Measurements from ENCODE around the gene FFAR1. TPM values are rescaled to one million over a fixed set of nuclear protein-coding genes. Genes with fewer than 3 reads are reported as not detected.
"Not testable (repeated sequence)": the region's sequence is repeated elsewhere in the genome, so short reads cannot be mapped to it uniquely, and the experiment has no call there.

Gene FFAR1
- total and polyA plus RNA-seq, 5 donors from 2014 or later = not detected

- H3K4me3 Mint-ChIP-seq; H3K9me3 ChIP-seq (ENCODE audit: control insufficient read depth in 2 of 2, low read length in 2 of 2); H3K36me3 Mint-ChIP-seq; H3K4me1 ChIP-seq (ENCODE audit: control insufficient read depth, insufficient read depth, low read length, poor library complexity, severe bottlenecking); H3K4me3 ChIP-seq (ENCODE audit: low read depth, low read length); H3K27ac ChIP-seq (ENCODE audit: insufficient read depth, low read length, poor library complexity, severe bottlenecking); H3K4me1 Mint-ChIP-seq; H3K9me3 Mint-ChIP-seq; H3K27ac Mint-ChIP-seq; H3K27me3 ChIP-seq (ENCODE audit: control insufficient read depth, insufficient read depth, low read length); H3K36me3 ChIP-seq (ENCODE audit: control insufficient read depth, insufficient read depth, low read length); ATAC-seq (ENCODE audit: low read depth in 2 of 2); DNase-seq: not testable (repeated sequence)
- H3K27me3 Mint-ChIP-seq = peaks cover 27% of the 10 kb centered on the region
These were observed 11.1 kb downstream of the FFAR1 start for GRCh38 chr19:35358834-35359233.

- not testable (repeated sequence) for H3K36me3 ChIP-seq (ENCODE audit: control insufficient read depth, insufficient read depth, low read length); H3K4me3 Mint-ChIP-seq; H3K4me1 ChIP-seq (ENCODE audit: control insufficient read depth, insufficient read depth, low read length, poor library complexity, severe bottlenecking); H3K4me1 Mint-ChIP-seq; ATAC-seq (ENCODE audit: low read depth in 2 of 2); H3K9me3 ChIP-seq (ENCODE audit: control insufficient read depth in 2 of 2, low read length in 2 of 2); DNase-seq; H3K36me3 Mint-ChIP-seq; H3K4me3 ChIP-seq (ENCODE audit: low read depth, low read length); H3K27me3 ChIP-seq (ENCODE audit: control insufficient read depth, insufficient read depth, low read length); H3K9me3 Mint-ChIP-seq; H3K27ac ChIP-seq (ENCODE audit: insufficient read depth, low read length, poor library complexity, severe bottlenecking); H3K27ac Mint-ChIP-seq
- peaks cover 26% of the 10 kb centered on the region for H3K27me3 Mint-ChIP-seq
These were observed 11.7 kb downstream of the FFAR1 start for GRCh38 chr19:35359395-35359794.

GRCh38 chr19:35360081-35360480 lies 12.4 kb downstream of the FFAR1 start:
- peak in 1 of 2 donors; percentile 28 for ATAC-seq (ENCODE audit: low read depth in 2 of 2)
- not testable (repeated sequence) for H3K36me3 Mint-ChIP-seq; H3K4me1 ChIP-seq (ENCODE audit: control insufficient read depth, insufficient read depth, low read length, poor library complexity, severe bottlenecking); H3K36me3 ChIP-seq (ENCODE audit: control insufficient read depth, insufficient read depth, low read length); H3K27ac ChIP-seq (ENCODE audit: insufficient read depth, low read length, poor library complexity, severe bottlenecking); H3K9me3 ChIP-seq (ENCODE audit: control insufficient read depth in 2 of 2, low read length in 2 of 2); DNase-seq; H3K27me3 ChIP-seq (ENCODE audit: control insufficient read depth, insufficient read depth, low read length); H3K4me3 Mint-ChIP-seq; H3K9me3 Mint-ChIP-seq; H3K4me3 ChIP-seq (ENCODE audit: low read depth, low read length); H3K27ac Mint-ChIP-seq; H3K4me1 Mint-ChIP-seq
- peaks cover 33% of the 10 kb centered on the region for H3K27me3 Mint-ChIP-seq

- Mint-ChIP-seq H3K9me3 (peaks cover 0 to 2% (median 0%) of the 10 kb centered on the region in 7 donors), H3K27ac (no peak overlapping the region), H3K27me3 (peaks cover 32% of the 10 kb centered on the region), H3K4me1 (peaks cover 0 to 5% (median 4%) of the 10 kb centered on the region in 4 donors), H3K36me3 (no peaks in the 10 kb centered on the region), H3K4me3 (peak overlapping the region in 1 of 4 donors; percentile 61)
- no peaks in the 10 kb centered on the region for H3K27me3 ChIP-seq (ENCODE audit: control insufficient read depth, insufficient read depth, low read length)
- H3K9me3 ChIP-seq (ENCODE audit: control insufficient read depth in 2 of 2, low read length in 2 of 2) = no peaks in the 10 kb centered on the region
- no peak overlapping the region for H3K4me3 ChIP-seq (ENCODE audit: low read depth, low read length)
- no peak overlapping the region for H3K27ac ChIP-seq (ENCODE audit: insufficient read depth, low read length, poor library complexity, severe bottlenecking)
- H3K36me3 ChIP-seq (ENCODE audit: control insufficient read depth, insufficient read depth, low read length) = no peaks in the 10 kb centered on the region
- no peaks in the 10 kb centered on the region for H3K4me1 ChIP-seq (ENCODE audit: control insufficient read depth, insufficient read depth, low read length, poor library complexity, severe bottlenecking)
- DNase-seq = no peak
- no peak for ATAC-seq (ENCODE audit: low read depth in 2 of 2)
These were observed 13.2 kb downstream of the FFAR1 start for GRCh38 chr19:35360880-35361420.

GRCh38 chr19:35362261-35363000 lies 14.7 kb downstream of the FFAR1 start:
- Histone ChIP-seq H3K36me3 (ENCODE audit: control insufficient read depth, insufficient read depth, low read length) (no peaks in the 10 kb centered on the region), H3K4me3 (ENCODE audit: low read depth, low read length) (no peak overlapping the region), H3K27ac (ENCODE audit: insufficient read depth, low read length, poor library complexity, severe bottlenecking) (no peak overlapping the region), H3K27me3 (ENCODE audit: control insufficient read depth, insufficient read depth, low read length) (peaks cover 2% of the 10 kb centered on the region), H3K4me1 (ENCODE audit: control insufficient read depth, insufficient read depth, low read length, poor library complexity, severe bottlenecking) (no peaks in the 10 kb centered on the region), H3K9me3 (ENCODE audit: control insufficient read depth in 2 of 2, low read length in 2 of 2) (no peaks in the 10 kb centered on the region)
- H3K27me3 Mint-ChIP-seq = peaks cover 32% of the 10 kb centered on the region
- DNase-seq = no peak
- H3K9me3 Mint-ChIP-seq = peaks cover 0 to 2% (median 0%) of the 10 kb centered on the region in 7 donors
- ATAC-seq (ENCODE audit: low read depth in 2 of 2) = no peak
- H3K4me3 Mint-ChIP-seq = no peak overlapping the region
- H3K36me3 Mint-ChIP-seq = no peaks in the 10 kb centered on the region
- H3K27ac Mint-ChIP-seq = no peak overlapping the region
- H3K4me1 Mint-ChIP-seq = peaks cover 0 to 5% (median 4%) of the 10 kb centered on the region in 4 donors

GRCh38 chr19:35363001-35363590 lies 15.4 kb downstream of the FFAR1 start:
- Mint-ChIP-seq H3K4me1 (peaks cover 0 to 2% (median 2%) of the 10 kb centered on the region in 4 donors), H3K9me3 (peaks cover 0 to 2% (median 0%) of the 10 kb centered on the region in 7 donors)
- no peaks in the 10 kb centered on the region for H3K9me3 ChIP-seq (ENCODE audit: control insufficient read depth in 2 of 2, low read length in 2 of 2)

GRCh38 chr19:35363711-35364425 lies 16.2 kb downstream of the FFAR1 start:
- no peak overlapping the region for H3K27ac ChIP-seq (ENCODE audit: insufficient read depth, low read length, poor library complexity, severe bottlenecking)
- Mint-ChIP-seq H3K27me3 (peaks cover 34% of the 10 kb centered on the region), H3K36me3 (no peaks in the 10 kb centered on the region), H3K27ac (no peak overlapping the region), H3K4me1 (no peaks in the 10 kb centered on the region), H3K9me3 (peaks cover 0 to 3% (median 0%) of the 10 kb centered on the region in 7 donors), H3K4me3 (no peak overlapping the region)
- ATAC-seq (ENCODE audit: low read depth in 2 of 2) = no peak
- no peak overlapping the region for H3K4me3 ChIP-seq (ENCODE audit: low read depth, low read length)
- H3K9me3 ChIP-seq (ENCODE audit: control insufficient read depth in 2 of 2, low read length in 2 of 2) = no peaks in the 10 kb centered on the region
- H3K27me3 ChIP-seq (ENCODE audit: control insufficient read depth, insufficient read depth, low read length) = peaks cover 4% of the 10 kb centered on the region
- no peak for DNase-seq
- H3K36me3 ChIP-seq (ENCODE audit: control insufficient read depth, insufficient read depth, low read length) = no peaks in the 10 kb centered on the region
- H3K4me1 ChIP-seq (ENCODE audit: control insufficient read depth, insufficient read depth, low read length, poor library complexity, severe bottlenecking) = no peaks in the 10 kb centered on the region

More at GRCh38 chr19:35363001-35363590, 15.4 kb downstream of the FFAR1 start:
- DNase-seq (no peak), ATAC-seq (ENCODE audit: low read depth in 2 of 2) (no peak)
- H3K4me3 Mint-ChIP-seq = no peak overlapping the region
- no peaks in the 10 kb centered on the region for H3K4me1 ChIP-seq (ENCODE audit: control insufficient read depth, insufficient read depth, low read length, poor library complexity, severe bottlenecking)
- no peak overlapping the region for H3K4me3 ChIP-seq (ENCODE audit: low read depth, low read length)
- no peak overlapping the region for H3K27ac ChIP-seq (ENCODE audit: insufficient read depth, low read length, poor library complexity, severe bottlenecking)
- no peaks in the 10 kb centered on the region for H3K36me3 Mint-ChIP-seq
- no peak overlapping the region for H3K27ac Mint-ChIP-seq
- peaks cover 34% of the 10 kb centered on the region for H3K27me3 Mint-ChIP-seq
- peaks cover 4% of the 10 kb centered on the region for H3K27me3 ChIP-seq (ENCODE audit: control insufficient read depth, insufficient read depth, low read length)
- H3K36me3 ChIP-seq (ENCODE audit: control insufficient read depth, insufficient read depth, low read length) = no peaks in the 10 kb centered on the region
